Kasumi-1 (cell line): Measurements from ENCODE around the gene RARS2.
"Not testable (repeated sequence)": the region's sequence is repeated elsewhere in the genome, so short reads cannot be mapped to it uniquely, and the experiment has no call there.

Experiments used
- DNase-seq, 2 experiments: peaks; one replicate each; lab custom pipeline; 2025; lab: John Stamatoyannopoulos, UW

The RARS2 gene

GRCh38 chr6:87501809-87502572 is 87.8 kb downstream of the RARS2 start:
- DNase-seq, result no peak

- no peak for DNase-seq
These were observed 91.7 kb downstream of the RARS2 start for GRCh38 chr6:87498048-87498447.

GRCh38 chr6:87494761-87495422 is 94.9 kb downstream of the RARS2 start:
- DNase-seq, result no peak

- DNase-seq, result not testable (repeated sequence)
These were observed 100.5 kb downstream of the RARS2 start for GRCh38 chr6:87489326-87489725.

- no peak for DNase-seq
These were observed 102.2 kb downstream of the RARS2 start for GRCh38 chr6:87487555-87487954.

GRCh38 chr6:87484491-87484890 is 105.3 kb downstream of the RARS2 start:
- no peak for DNase-seq

- DNase-seq, result peak; percentile 44 to 46
These were observed 105.9 kb downstream of the RARS2 start for GRCh38 chr6:87483929-87484328.

GRCh38 chr6:87482366-87482765 is 107.4 kb downstream of the RARS2 start:
- peak; percentile 48 to 67 for DNase-seq

GRCh38 chr6:87481931-87482330 is 107.9 kb downstream of the RARS2 start:
- DNase-seq, result peak; percentile 17 to 22

- peak; percentile 35 to 60 for DNase-seq
These were observed 116.3 kb downstream of the RARS2 start for GRCh38 chr6:87473419-87473903.

GRCh38 chr6:87472525-87473418 is 117.0 kb downstream of the RARS2 start, which contains the start of gene SLC35A1:
Gene SLC35A1 (plus strand): TSS chr6:87472974. CDS start chr6:87473004, 30 bp downstream.
- peak; percentile 90 to 92 for DNase-seq

- DNase-seq, result no peak
These were observed 124.7 kb downstream of the RARS2 start for GRCh38 chr6:87465051-87465450.
